HEK293 (cell line): ENCODE results near the gene AURKB.

Source experiments
- EGR2 ChIP-seq: fragments of 450-650 bp; formaldehyde crosslinking; IDR thresholded peaks from 2 replicates; pipeline ENCODE4 v1.5.1; 2016; ENCODE audit warnings: low read depth, missing biosample characterization, missing genetic modification characterization
- GLI4 ChIP-seq: fragments of 450-650 bp; formaldehyde crosslinking; IDR thresholded peaks from 2 replicates; pipeline ENCODE4 v1.5.1; 2016; ENCODE audit warnings: missing biosample characterization, missing genetic modification characterization
- KLF8 ChIP-seq: fragments of 450-650 bp; formaldehyde crosslinking; IDR thresholded peaks from 2 replicates; pipeline ENCODE4 v1.5.1; 2016; ENCODE audit warnings: missing biosample characterization, missing genetic modification characterization
- PRDM1 ChIP-seq: fragments of 450-650 bp; formaldehyde crosslinking; IDR thresholded peaks from 2 replicates; pipeline ENCODE4; 2016; ENCODE audit warnings: missing biosample characterization, missing genetic modification characterization
- TCF7L2 ChIP-seq: IDR thresholded peaks from 2 replicates; pipeline ENCODE4 v1.6.1; 2011; ENCODE audit warnings: low read depth, mild to moderate bottlenecking, inconsistent platforms, low read length, moderate library complexity, borderline replicate concordance
- ZBTB10 ChIP-seq: fragments of 450-650 bp; formaldehyde crosslinking; IDR thresholded peaks from 2 replicates; pipeline ENCODE4 v1.5.1; 2016; ENCODE audit warnings: missing biosample characterization, missing genetic modification characterization
- ZBTB8A ChIP-seq: fragments of 450-650 bp; formaldehyde crosslinking; IDR thresholded peaks from 2 replicates; pipeline ENCODE4 v1.5.1; 2016; ENCODE audit warnings: missing biosample characterization, missing genetic modification characterization
- ZEB2 ChIP-seq: fragments of 450-650 bp; formaldehyde crosslinking; IDR thresholded peaks from 2 replicates; pipeline ENCODE4 v1.5.1; 2016; ENCODE audit warnings: missing biosample characterization, missing genetic modification characterization
- ZNF146 ChIP-seq: fragments of 450-650 bp; formaldehyde crosslinking; IDR thresholded peaks from 2 replicates; pipeline ENCODE4 v1.5.1; 2016; ENCODE audit warnings: missing biosample characterization, missing genetic modification characterization
- ZNF148 ChIP-seq: fragments of 450-650 bp; formaldehyde crosslinking; IDR thresholded peaks from 2 replicates; pipeline ENCODE4 v1.5.0; 2017; ENCODE audit warnings: missing biosample characterization, missing genetic modification characterization, borderline replicate concordance
- ZNF16 ChIP-seq: fragments of 450-650 bp; formaldehyde crosslinking; IDR thresholded peaks from 2 replicates; pipeline ENCODE4 v1.5.1; 2016; ENCODE audit warnings: low read depth, missing biosample characterization, missing genetic modification characterization
- ZNF169 ChIP-seq: fragments of 450-650 bp; formaldehyde crosslinking; IDR thresholded peaks from 2 replicates; pipeline ENCODE4 v1.5.1; 2016; ENCODE audit warnings: missing biosample characterization, missing genetic modification characterization
- ZNF202 ChIP-seq: fragments of 450-650 bp; formaldehyde crosslinking; IDR thresholded peaks from 2 replicates; pipeline ENCODE4 v1.5.1; 2016; ENCODE audit warnings: missing biosample characterization, missing genetic modification characterization, borderline replicate concordance
- ZNF23 ChIP-seq: fragments of 450-650 bp; formaldehyde crosslinking; IDR thresholded peaks from 2 replicates; pipeline ENCODE4 v1.5.1; 2016; ENCODE audit warnings: missing biosample characterization, missing genetic modification characterization, borderline replicate concordance
- ZNF266 ChIP-seq: fragments of 450-650 bp; formaldehyde crosslinking; IDR thresholded peaks from 2 replicates; pipeline ENCODE4 v1.5.1; 2016; ENCODE audit warnings: missing biosample characterization, missing genetic modification characterization, low read depth
- ZNF311 ChIP-seq: fragments of 450-650 bp; formaldehyde crosslinking; IDR thresholded peaks from 2 replicates; pipeline ENCODE4 v1.5.1; 2017; ENCODE audit warnings: missing biosample characterization, missing genetic modification characterization, borderline replicate concordance
- ZNF354C ChIP-seq: fragments of 450-650 bp; formaldehyde crosslinking; IDR thresholded peaks from 2 replicates; pipeline ENCODE4 v1.5.1; 2016; ENCODE audit warnings: missing biosample characterization, missing genetic modification characterization, low read depth, borderline replicate concordance
- ZNF398 ChIP-seq: fragments of 450-650 bp; formaldehyde crosslinking; IDR thresholded peaks from 2 replicates; pipeline ENCODE4 v1.5.1; 2017; ENCODE audit warnings: missing biosample characterization, missing genetic modification characterization
- ZNF449 ChIP-seq: fragments of 450-650 bp; formaldehyde crosslinking; IDR thresholded peaks from 2 replicates; pipeline ENCODE4 v1.5.1; 2017; ENCODE audit warnings: missing biosample characterization, mild to moderate bottlenecking, missing genetic modification characterization, moderate library complexity
- ZNF48 ChIP-seq: fragments of 450-650 bp; formaldehyde crosslinking; IDR thresholded peaks from 2 replicates; pipeline ENCODE4 v1.5.1; 2016; ENCODE audit warnings: missing biosample characterization, missing genetic modification characterization
- ZNF521 ChIP-seq: fragments of 450-650 bp; formaldehyde crosslinking; IDR thresholded peaks from 2 replicates; pipeline ENCODE4 v1.5.1; 2017; ENCODE audit warnings: missing biosample characterization, mild to moderate bottlenecking, missing genetic modification characterization
- ZNF561 ChIP-seq: fragments of 450-650 bp; IDR thresholded peaks from 2 replicates; pipeline ENCODE4 v1.5.1; 2018; ENCODE audit warnings: missing biosample characterization, missing genetic modification characterization, borderline replicate concordance
- ZNF629 ChIP-seq: fragments of 450-650 bp; formaldehyde crosslinking; IDR thresholded peaks from 2 replicates; pipeline ENCODE4 v1.5.1; 2017; ENCODE audit warnings: missing biosample characterization, missing genetic modification characterization
- ZNF639 ChIP-seq: fragments of 450-650 bp; formaldehyde crosslinking; IDR thresholded peaks from 2 replicates; pipeline ENCODE4 v1.5.1; 2016; ENCODE audit warnings: missing biosample characterization, missing genetic modification characterization
- ZNF654 ChIP-seq: fragments of 450-650 bp; formaldehyde crosslinking; IDR thresholded peaks from 2 replicates; pipeline ENCODE4 v1.5.1; 2016; ENCODE audit warnings: low read depth, missing biosample characterization, missing genetic modification characterization
- ZNF776 ChIP-seq: fragments of 450-650 bp; formaldehyde crosslinking; IDR thresholded peaks from 2 replicates; pipeline ENCODE4 v1.5.0; 2017; ENCODE audit warnings: missing biosample characterization, missing genetic modification characterization, borderline replicate concordance
- ZNF830 ChIP-seq: fragments of 450-650 bp; IDR thresholded peaks from 2 replicates; pipeline ENCODE4 v1.5.0; 2018; ENCODE audit warnings: missing biosample characterization, missing genetic modification characterization, low read depth, mild to moderate bottlenecking, moderate library complexity
- ZSCAN30 ChIP-seq: fragments of 450-650 bp; IDR thresholded peaks from 2 replicates; pipeline ENCODE4 v1.5.1; 2018; ENCODE audit warnings: missing biosample characterization, mild to moderate bottlenecking, missing genetic modification characterization, moderate library complexity
- ZSCAN4 ChIP-seq: fragments of 450-650 bp; formaldehyde crosslinking; IDR thresholded peaks from 2 replicates; pipeline ENCODE4 v1.5.1; 2017; ENCODE audit warnings: missing biosample characterization, missing genetic modification characterization

Gene AURKB

GRCh38 chr17:8189711-8190477 is 20.5 kb downstream of the AURKB start, which contains the start of gene BORCS6 (continued):
- TF ChIP-seq ZNF398 (tag by site-specific recombination) (peak; percentile 94), ZNF776 (tag by site-specific recombination) (no peak), PRDM1 (tag by site-specific recombination) (no peak), ZNF148 (tag by site-specific recombination) (no peak), ZNF639 (tag by site-specific recombination) (no peak; the same call in 1 of the 2 replicates), ZSCAN30 (tag by site-specific recombination) (peak; percentile 66), TCF7L2 (no peak), ZBTB8A (tag by site-specific recombination) (peak; percentile 64), ZNF654 (no peak), ZNF561 (tag by site-specific recombination) (peak; percentile 86), ZNF266 (tag by site-specific recombination) (no peak), ZNF629 (tag by site-specific recombination) (peak; percentile 65; the same call in 1 of the 2 replicates), ZNF48 (tag by site-specific recombination) (no peak), ZNF202 (tag by site-specific recombination) (no peak), ZBTB10 (tag by site-specific recombination) (peak; percentile 73; the same call in 1 of the 2 replicates), ZNF521 (no peak), ZEB2 (peak; percentile 92), ZNF16 (no peak), ZNF169 (tag by site-specific recombination) (no peak), ZNF146 (tag by site-specific recombination) (0 out of 2 replicates have a peak, but pooled peaks have one; percentile 20), ZNF23 (no peak), KLF8 (tag by site-specific recombination) (peak; percentile 80), ZNF449 (tag by site-specific recombination) (no peak), EGR2 (tag by site-specific recombination) (no peak), GLI4 (tag by site-specific recombination) (no peak), ZNF830 (tag by site-specific recombination) (no peak), ZNF311 (no peak), ZNF354C (tag by site-specific recombination) (no peak), ZSCAN4 (tag by site-specific recombination) (no peak)
